Tibial artery (tissue), 4 donors: ENCODE results near the gene VKORC1L1.

ENCODE experiments used
- DNase-seq, 2 donors: peaks; one replicate each; pipeline ENCODE4 v3.0.0-alpha.2; 2019
- H3K27ac ChIP-seq, 2 donors: fragments of 200-600 bp; sonication (generic) in 1 of 2; 1 replicate in 1 of 2; 2 replicates in 1 of 2; pipeline ENCODE4 v1.5.1; 2018 to 2019; ENCODE audit warnings: mild to moderate bottlenecking in 1 of 2
- H3K27me3 ChIP-seq, 2 donors: fragments of 200-600 bp; sonication (generic) in 1 of 2; one replicate each; pipeline versions ENCODE4 v1.5.1 to v1.6.0; 2016 to 2019
- H3K36me3 ChIP-seq, 3 donors: fragments of 200-600 bp; sonication (generic) in 2 of 3; one replicate each; pipeline ENCODE4 v1.5.1; 2016 to 2019; ENCODE audit warnings: mild to moderate bottlenecking in 2 of 3
- H3K4me1 ChIP-seq, 4 donors: fragments of 200-600 bp; sonication (generic) in 2 of 4; 1 replicate in 3 of 4; 2 replicates in 1 of 4; pipeline ENCODE4 v1.5.1; 2016 to 2019
- H3K4me3 ChIP-seq, 2 donors: fragments of 200-600 bp; sonication (generic) in 1 of 2; 1 replicate in 1 of 2; 2 replicates in 1 of 2; pipeline ENCODE4 v1.5.1; 2018 to 2019; ENCODE audit warnings: mild to moderate bottlenecking in 2 of 2
- H3K9me3 ChIP-seq, 3 donors: fragments of 200-600 bp; sonication (generic) in 1 of 3; one replicate each; pipeline ENCODE4 v1.5.1; 2016 to 2019
- intact Hi-C: fragments of 100-400 bp; cut with DNase I; formaldehyde crosslinking; loops from one replicate; pipeline ENCODE4 v1.15.0; 2023; ENCODE audit warnings: low total_unique reads
- TF ChIP-seq, protein P1 (sequence below), 2 experiments: fragments of 200-600 bp in 1 of 2; fragments of 450-650 bp in 1 of 2; IDR thresholded peaks; one replicate each; pipeline ENCODE4 v1.5.1; 2017 to 2019; ENCODE audit warnings: antibody characterized with exemption in 2 of 2, mild to moderate bottlenecking in 1 of 2, moderate library complexity in 1 of 2

The VKORC1L1 gene

DNA sequence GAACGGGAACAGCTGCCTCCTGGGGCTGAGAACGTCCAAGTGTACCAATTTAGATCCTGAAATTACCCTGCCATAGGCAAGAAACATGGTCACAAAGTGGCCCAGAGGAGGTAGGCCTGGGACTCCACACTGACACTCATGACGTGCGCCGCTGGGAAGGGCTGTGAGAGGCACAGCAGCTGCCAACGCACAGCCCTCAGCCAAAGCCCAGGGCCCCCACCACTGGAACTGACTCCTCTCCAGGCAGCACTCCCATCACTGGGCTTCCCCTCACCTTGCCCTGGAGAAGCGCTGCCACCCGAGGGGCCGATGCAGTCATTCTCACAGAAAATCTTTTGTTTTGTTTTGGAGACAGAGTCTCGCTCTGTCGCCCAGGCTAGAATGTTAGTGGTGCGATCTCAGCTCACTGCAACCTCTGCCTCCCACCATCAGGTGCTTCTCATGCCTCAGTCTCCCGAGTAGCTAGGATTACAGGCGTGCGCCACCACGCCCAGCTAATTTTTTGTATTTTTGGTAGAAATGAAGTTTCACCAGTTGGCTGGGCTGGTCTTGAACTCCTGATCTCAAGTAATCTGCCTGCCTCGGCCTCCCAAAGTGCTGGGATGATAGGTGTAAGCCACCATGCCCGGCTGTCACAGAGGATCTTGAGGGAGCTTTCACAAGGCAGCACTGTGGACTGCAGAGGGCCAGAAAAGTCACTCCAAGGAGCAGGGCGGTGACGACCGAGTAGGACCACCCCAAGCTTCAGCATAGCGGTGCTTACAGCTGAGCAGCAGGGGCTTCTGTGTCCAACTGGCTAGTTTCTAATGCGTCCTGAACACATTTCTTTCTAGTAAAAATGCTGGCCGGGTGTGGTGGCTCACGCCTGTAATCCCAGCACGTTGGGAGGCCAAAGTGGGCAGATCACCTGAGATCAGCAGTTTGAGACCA, 95.6 kb downstream of the VKORC1L1 start:
- DNase-seq = peak in 1 of 2 donors; percentile 47
- Histone ChIP-seq H3K9me3 (no peaks in the 10 kb centered on the region), H3K27me3 (no peaks in the 10 kb centered on the region), H3K4me3 (no peak overlapping the region), H3K36me3 (peaks cover 93 to 100% (median 98%) of the 10 kb centered on the region in 3 donors), H3K27ac (no peak overlapping the region), H3K4me1 (no peaks in the 10 kb centered on the region)
- TF ChIP-seq, protein P1, sequence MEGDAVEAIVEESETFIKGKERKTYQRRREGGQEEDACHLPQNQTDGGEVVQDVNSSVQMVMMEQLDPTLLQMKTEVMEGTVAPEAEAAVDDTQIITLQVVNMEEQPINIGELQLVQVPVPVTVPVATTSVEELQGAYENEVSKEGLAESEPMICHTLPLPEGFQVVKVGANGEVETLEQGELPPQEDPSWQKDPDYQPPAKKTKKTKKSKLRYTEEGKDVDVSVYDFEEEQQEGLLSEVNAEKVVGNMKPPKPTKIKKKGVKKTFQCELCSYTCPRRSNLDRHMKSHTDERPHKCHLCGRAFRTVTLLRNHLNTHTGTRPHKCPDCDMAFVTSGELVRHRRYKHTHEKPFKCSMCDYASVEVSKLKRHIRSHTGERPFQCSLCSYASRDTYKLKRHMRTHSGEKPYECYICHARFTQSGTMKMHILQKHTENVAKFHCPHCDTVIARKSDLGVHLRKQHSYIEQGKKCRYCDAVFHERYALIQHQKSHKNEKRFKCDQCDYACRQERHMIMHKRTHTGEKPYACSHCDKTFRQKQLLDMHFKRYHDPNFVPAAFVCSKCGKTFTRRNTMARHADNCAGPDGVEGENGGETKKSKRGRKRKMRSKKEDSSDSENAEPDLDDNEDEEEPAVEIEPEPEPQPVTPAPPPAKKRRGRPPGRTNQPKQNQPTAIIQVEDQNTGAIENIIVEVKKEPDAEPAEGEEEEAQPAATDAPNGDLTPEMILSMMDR (IDR thresholded peaks at IDR 0.05) = no peak
- intact Hi-C loops = no loop called here

DNA sequence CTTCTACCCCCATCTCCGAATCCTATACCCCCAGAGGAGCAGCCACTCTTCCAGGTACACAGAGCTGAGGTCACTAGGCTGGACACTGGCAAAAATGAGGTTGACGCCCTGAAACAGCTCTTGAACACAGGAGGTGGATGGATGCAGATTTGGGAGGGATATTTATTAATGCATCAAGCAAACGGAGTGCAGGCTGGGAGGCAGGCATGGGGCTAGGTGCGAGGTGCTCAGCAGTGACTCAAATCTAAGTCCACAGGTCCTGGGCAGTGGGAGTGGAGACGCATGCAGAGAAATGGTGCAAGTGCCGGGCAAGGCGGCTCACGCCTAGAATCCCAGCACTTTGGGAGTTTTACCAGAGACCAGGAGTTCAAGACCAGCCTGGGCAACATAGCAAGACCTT, 98.1 kb downstream of the VKORC1L1 start:
- peaks cover 95 to 100% (median 99%) of the 10 kb centered on the region in 3 donors for H3K36me3 ChIP-seq
- intact Hi-C loops = loop anchor here (10.0 kb wide), 1 partner anchor 96 kb away; the partner anchor contains the start of gene VKORC1L1
- peak in 1 of 2 donors; percentile 21 for DNase-seq

DNA sequence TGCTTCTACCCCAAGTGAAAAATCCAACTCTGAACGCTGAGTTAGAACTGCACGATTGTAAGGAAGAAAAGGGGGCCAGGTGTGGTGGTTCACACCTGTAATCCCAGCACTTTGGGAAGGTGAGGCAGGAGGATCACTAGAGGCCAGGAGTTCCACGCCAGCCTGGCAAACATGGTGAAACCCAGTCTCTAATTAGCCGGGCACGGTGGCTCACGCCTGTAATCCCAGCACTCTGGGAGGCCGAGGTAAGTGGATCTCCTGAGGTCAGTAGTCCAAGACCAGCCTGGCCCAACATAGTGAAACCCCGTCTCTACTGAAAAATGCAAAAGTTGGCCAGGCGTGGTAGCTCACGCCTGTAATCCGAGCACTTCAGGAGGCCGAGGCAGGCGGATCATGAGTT, 100.1 kb downstream of the VKORC1L1 start:
- Histone ChIP-seq H3K4me1 (no peaks in the 10 kb centered on the region), H3K9me3 (no peaks in the 10 kb centered on the region), H3K27me3 (no peaks in the 10 kb centered on the region), H3K4me3 (no peak overlapping the region), H3K36me3 (peaks cover 80 to 96% (median 81%) of the 10 kb centered on the region in 3 donors), H3K27ac (no peak overlapping the region)
- DNase-seq = peak in 1 of 2 donors; percentile 12
- intact Hi-C loops = loop anchor here (10.0 kb wide), 1 partner anchor 98 kb away; the partner anchor contains the start of gene VKORC1L1
- TF ChIP-seq, protein P1 (IDR thresholded peaks at IDR 0.05) = no peak

More for the DNA sequence above, 98.1 kb downstream of the VKORC1L1 start:
- Histone ChIP-seq H3K27ac (no peak overlapping the region), H3K4me1 (no peaks in the 10 kb centered on the region), H3K9me3 (no peaks in the 10 kb centered on the region), H3K4me3 (no peak overlapping the region), H3K27me3 (no peaks in the 10 kb centered on the region)
- TF ChIP-seq, protein P1 (IDR thresholded peaks at IDR 0.05) = no peak

DNA sequence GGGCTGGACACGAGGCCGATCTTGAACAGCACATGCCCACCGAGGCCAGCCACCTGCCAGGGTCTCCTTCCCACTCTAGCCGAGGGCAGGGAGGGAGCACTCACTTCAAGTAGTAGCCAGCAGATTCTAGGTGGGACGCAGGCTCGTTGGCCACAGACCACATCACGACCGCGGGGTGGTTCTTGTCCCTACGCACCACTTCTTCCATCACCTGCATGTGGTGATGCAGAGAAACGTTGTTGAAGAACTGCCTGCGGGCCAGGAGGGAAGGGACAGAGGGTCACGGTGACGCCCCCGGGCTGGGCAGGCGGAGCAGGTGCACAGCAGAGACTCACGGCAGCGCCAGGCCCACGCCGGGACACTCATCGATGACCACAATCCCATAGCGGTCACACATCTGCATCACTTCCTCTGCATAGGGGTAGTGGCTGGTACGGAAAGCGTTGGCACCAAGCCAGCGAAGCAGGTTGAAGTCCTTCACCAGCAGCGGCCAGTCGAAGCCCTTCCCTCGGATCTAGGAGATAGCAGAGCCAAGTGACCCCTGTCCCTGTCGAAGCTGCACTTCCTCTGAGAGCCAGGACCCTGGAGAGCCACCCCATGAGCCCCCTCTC, 101.4 kb downstream of the VKORC1L1 start:
- Histone ChIP-seq H3K27ac (no peak overlapping the region), H3K4me1 (no peaks in the 10 kb centered on the region), H3K9me3 (no peaks in the 10 kb centered on the region), H3K27me3 (no peaks in the 10 kb centered on the region), H3K4me3 (no peak overlapping the region), H3K36me3 (peaks cover 73 to 96% (median 74%) of the 10 kb centered on the region in 3 donors)
- peak in 1 of 2 donors; percentile 57 for DNase-seq
- intact Hi-C loops = loop anchor here (10.0 kb wide), 1 partner anchor 99 kb away; the partner anchor contains the start of gene VKORC1L1
- TF ChIP-seq, protein P1 (IDR thresholded peaks at IDR 0.05) = no peak

DNA sequence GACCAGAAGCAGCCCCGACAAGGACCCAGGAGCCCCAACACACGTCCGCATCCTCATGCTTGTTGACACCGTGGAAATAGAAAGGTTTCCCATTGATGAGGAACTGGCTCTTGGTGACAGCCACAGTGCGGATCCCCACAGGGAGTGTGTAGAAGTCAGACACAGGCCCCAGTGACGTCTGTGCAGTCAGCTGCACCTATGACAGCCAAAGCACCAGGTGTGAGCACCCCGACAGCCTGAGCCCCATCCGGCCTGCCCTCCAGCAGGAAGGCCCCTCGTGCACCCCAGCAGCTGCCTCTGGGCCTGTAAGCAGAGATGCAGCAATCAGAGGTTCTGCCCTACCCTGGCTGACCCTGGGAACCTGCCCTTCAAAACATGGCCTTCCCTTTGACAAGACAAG, 102.0 kb downstream of the VKORC1L1 start:
- no peak overlapping the region for H3K4me3 ChIP-seq
- peaks cover 68 to 96% (median 73%) of the 10 kb centered on the region in 3 donors for H3K36me3 ChIP-seq
- H3K4me1 ChIP-seq = no peaks in the 10 kb centered on the region
- no peak overlapping the region for H3K27ac ChIP-seq
- intact Hi-C loops = loop anchor here (10.0 kb wide), 1 partner anchor 100 kb away; the partner anchor contains the start of gene VKORC1L1
- no peaks in the 10 kb centered on the region for H3K27me3 ChIP-seq
- DNase-seq = no peak
- TF ChIP-seq, protein P1 (IDR thresholded peaks at IDR 0.05) = no peak
- H3K9me3 ChIP-seq = no peaks in the 10 kb centered on the region
